Peyer's patch (tissue), 4 donors: Measurements from ENCODE around the gene GRPEL1. TPM values are rescaled to one million over a fixed set of nuclear protein-coding genes. Genes with fewer than 3 reads are reported as not detected.

Source experiments
- DNase-seq, 3 donors: peaks; one replicate each; pipeline ENCODE4 v3.0.0-alpha.2; 2017 to 2019
- H3K27ac ChIP-seq, 4 donors: fragments of 200-600 bp; sonication (generic); one replicate each; pipeline ENCODE4 v1.5.1; 2016 to 2019
- H3K27me3 ChIP-seq, 2 donors: fragments of 200-600 bp; sonication (generic); one replicate each; pipeline ENCODE4 v1.5.1; 2019
- H3K36me3 ChIP-seq, 3 donors: fragments of 200-600 bp; sonication (generic); one replicate each; pipeline ENCODE4 v1.5.1; 2016 to 2019
- H3K4me1 ChIP-seq, 4 donors: fragments of 200-600 bp; sonication (generic); one replicate each; pipeline ENCODE4 v1.5.1; 2016 to 2019
- H3K4me3 ChIP-seq, 4 donors: fragments of 200-600 bp; sonication (generic); 1 replicate in 3 of 4; 2 replicates in 1 of 4; pipeline ENCODE4 v1.5.1; 2016 to 2019; ENCODE audit warnings: mild to moderate bottlenecking in 1 of 4
- H3K9me3 ChIP-seq, 4 donors: fragments of 200-600 bp; sonication (generic); one replicate each; pipeline ENCODE4 v1.5.1; 2016 to 2019; ENCODE audit warnings: mild to moderate bottlenecking in 1 of 4
- POLR2A ChIP-seq, 2 donors: fragments of 450-650 bp; IDR thresholded peaks; one replicate each; pipeline ENCODE4 v1.5.1; 2017; ENCODE audit warnings: antibody characterized with exemption in 2 of 2, mild to moderate bottlenecking in 2 of 2, moderate library complexity in 2 of 2
- total RNA-seq, 4 donors: library from RNA; depleted of rRNA; stranded (reverse); fragments of >200 nt; gene quantifications; one replicate each; pipeline ENCODE4 v1.1.0, GENCODE V29; 2016
- TF ChIP-seq, protein P1 (sequence below), 6 experiments: fragments of 450-650 bp in 4 of 6; fragments of 200-600 bp in 2 of 6; sonication (generic) in 1 of 6; IDR thresholded peaks; one replicate each; pipeline ENCODE4 v1.5.1; 2017 to 2019; ENCODE audit warnings: antibody characterized with exemption in 6 of 6, mild to moderate bottlenecking in 3 of 6, moderate library complexity in 1 of 6

The GRPEL1 gene
- 10 to 100 TPM; 13.2 to 35.4 (median 17.8) TPM for total RNA-seq

DNA sequence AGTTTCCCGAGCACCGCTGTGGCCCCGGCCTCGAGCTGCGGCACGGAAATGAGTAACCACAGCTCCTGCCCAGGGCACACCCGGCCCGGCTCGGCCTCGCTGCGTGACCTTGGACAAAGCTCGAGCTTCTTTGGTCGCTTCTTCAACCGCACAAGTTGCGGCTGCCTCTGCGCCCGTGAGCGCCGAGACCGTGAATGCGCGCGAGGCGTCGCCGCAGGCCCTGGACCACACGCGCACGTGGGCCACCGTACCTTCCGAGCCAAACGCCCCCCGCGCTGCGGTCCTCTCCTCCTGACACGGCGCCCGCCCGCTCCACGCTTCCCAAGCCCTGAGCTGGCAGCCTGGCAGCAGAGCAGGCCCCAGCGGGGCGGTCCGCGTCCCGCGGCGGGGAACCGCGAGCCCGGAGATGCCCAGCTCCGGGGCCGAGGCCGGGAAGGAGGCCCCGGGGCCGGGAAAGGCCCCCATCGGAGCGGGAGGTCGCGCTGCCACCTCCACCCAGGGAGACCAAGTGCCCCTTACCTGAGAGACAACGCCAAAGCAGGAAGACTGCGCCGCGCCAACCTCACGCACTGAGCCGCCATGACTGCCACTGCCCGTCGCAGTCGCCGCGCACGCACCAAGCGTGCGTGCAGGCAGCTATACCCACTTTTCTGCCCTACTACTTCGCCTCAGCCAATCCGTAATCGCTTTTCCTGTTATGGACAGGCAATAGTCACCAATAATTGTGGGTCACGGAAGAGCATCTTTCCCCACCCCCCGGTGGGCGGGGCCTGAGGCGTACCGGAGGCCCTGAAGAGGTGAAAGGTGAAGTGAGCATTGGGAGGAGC, at the start of gene GRPEL1:
TSS of gene GRPEL1 (minus strand) at position 613 of the 827 bp plus-strand sequence. CDS start at position 581, 32 bp downstream.
- Histone ChIP-seq H3K27me3 (no peaks in the 10 kb centered on the region), H3K9me3 (no peaks in the 10 kb centered on the region), H3K4me3 (peak within 1 kb of the TSS; percentile 66 to 98 (median 90)), H3K27ac (peak within 1 kb of the TSS; percentile 80 to 94 (median 92)), H3K4me1 (peaks cover 4 to 25% (median 13%) of the 10 kb centered on the region in 4 donors), H3K36me3 (peaks cover 0 to 28% (median 0%) of the 10 kb centered on the region in 3 donors)
- peak; percentile 73 to 100 (median 100) for DNase-seq
- TF ChIP-seq, protein P1, sequence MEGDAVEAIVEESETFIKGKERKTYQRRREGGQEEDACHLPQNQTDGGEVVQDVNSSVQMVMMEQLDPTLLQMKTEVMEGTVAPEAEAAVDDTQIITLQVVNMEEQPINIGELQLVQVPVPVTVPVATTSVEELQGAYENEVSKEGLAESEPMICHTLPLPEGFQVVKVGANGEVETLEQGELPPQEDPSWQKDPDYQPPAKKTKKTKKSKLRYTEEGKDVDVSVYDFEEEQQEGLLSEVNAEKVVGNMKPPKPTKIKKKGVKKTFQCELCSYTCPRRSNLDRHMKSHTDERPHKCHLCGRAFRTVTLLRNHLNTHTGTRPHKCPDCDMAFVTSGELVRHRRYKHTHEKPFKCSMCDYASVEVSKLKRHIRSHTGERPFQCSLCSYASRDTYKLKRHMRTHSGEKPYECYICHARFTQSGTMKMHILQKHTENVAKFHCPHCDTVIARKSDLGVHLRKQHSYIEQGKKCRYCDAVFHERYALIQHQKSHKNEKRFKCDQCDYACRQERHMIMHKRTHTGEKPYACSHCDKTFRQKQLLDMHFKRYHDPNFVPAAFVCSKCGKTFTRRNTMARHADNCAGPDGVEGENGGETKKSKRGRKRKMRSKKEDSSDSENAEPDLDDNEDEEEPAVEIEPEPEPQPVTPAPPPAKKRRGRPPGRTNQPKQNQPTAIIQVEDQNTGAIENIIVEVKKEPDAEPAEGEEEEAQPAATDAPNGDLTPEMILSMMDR (IDR thresholded peaks at IDR 0.05) = no peak
- TF ChIP-seq POLR2A (IDR thresholded peaks at IDR 0.05) = peak; percentile 96 to 97

DNA sequence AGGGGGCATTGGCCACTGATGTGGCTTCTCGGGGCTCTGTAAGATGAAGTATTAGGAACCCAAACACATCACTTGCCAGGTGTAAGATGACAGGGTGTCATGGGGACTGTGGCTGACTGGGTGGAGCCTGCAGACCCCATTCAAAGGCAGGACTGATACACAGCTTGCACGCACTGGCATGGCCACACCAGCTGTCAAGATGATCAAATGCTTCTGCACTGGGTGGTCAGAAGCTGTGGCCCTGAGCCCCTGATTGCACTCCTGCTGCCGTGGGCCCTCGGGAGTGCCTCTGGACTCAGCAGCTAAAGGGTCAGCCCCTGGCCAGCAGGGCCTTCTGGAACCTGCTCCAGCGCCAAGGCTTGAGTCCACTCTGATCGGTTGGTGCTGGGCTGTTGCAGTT, 48.8 kb upstream of the GRPEL1 start:
- TF ChIP-seq POLR2A (IDR thresholded peaks at IDR 0.05) = no peak
- TF ChIP-seq, protein P1 (IDR thresholded peaks at IDR 0.05) = no peak
- Histone ChIP-seq H3K27me3 (no peaks in the 10 kb centered on the region), H3K36me3 (no peaks in the 10 kb centered on the region), H3K4me1 (no peaks in the 10 kb centered on the region), H3K4me3 (no peak overlapping the region), H3K9me3 (no peaks in the 10 kb centered on the region), H3K27ac (no peak overlapping the region)
- no peak for DNase-seq

DNA sequence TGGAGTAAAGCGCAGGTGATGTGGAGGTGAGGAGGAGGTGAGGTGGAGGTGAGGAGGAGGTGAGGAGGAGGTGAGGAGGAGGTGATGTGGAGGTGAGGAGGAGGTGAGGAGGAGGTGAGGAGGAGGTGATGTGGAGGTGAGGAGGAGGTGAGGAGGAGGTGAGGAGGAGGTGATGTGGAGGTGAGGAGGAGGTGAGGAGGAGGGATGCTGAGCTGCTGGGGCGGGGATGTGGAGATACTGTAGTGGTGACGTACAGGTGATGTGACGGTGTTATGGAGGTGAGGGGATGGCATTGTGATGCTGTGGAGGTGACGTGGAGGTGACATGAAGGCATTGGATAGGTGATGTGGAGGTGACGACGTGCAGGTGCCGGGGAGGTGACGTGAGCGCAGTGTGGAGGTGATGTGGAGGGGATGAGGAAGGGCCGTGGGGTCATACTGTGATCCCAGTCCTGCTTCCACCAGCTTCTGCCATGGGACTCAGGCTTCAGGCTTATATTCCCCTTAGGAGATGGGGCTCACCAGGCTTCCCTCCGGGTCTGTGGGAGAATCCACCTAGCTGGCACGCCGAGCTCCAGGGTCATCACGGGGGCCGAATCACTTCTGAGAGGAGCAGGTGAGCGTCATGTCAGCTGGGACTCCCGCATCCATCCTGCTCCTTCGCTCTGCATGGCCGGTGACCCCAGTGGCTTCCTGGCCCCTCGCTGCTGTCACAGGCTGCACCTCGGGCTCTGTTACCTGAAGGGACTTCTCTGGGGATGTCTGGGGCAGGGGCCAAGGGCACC, 47.9 kb upstream of the GRPEL1 start:
- Histone ChIP-seq H3K9me3 (no peaks in the 10 kb centered on the region), H3K4me1 (no peaks in the 10 kb centered on the region), H3K27me3 (no peaks in the 10 kb centered on the region), H3K4me3 (no peak overlapping the region), H3K27ac (no peak overlapping the region), H3K36me3 (no peaks in the 10 kb centered on the region)
- DNase-seq = no peak
- TF ChIP-seq, protein P1 (IDR thresholded peaks at IDR 0.05) = no peak
- no peak for TF ChIP-seq POLR2A (IDR thresholded peaks at IDR 0.05)

DNA sequence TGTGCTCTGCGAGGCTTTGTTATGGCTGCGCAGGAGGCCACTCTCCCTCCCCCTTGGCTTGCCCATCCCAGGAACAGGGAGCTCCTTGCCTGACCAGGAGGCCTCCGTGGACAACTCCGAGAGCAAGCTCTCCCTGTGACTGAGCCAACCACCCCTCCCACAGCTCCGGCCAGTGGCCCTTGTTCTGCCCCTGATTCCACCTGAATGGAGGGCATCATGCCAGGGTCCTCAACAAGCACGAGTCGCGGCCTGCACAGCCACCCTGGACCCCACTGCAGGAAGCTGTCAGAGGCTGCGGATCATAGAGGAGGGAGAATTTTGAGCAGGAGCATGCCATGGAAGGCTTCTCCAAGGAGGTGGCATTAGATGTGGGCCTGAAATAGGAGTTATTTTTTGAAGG, 44.8 kb upstream of the GRPEL1 start:
- Histone ChIP-seq H3K27me3 (no peaks in the 10 kb centered on the region), H3K4me3 (no peak overlapping the region), H3K9me3 (no peaks in the 10 kb centered on the region), H3K27ac (no peak overlapping the region), H3K4me1 (no peaks in the 10 kb centered on the region), H3K36me3 (no peaks in the 10 kb centered on the region)
- no peak for TF ChIP-seq POLR2A (IDR thresholded peaks at IDR 0.05)
- TF ChIP-seq, protein P1 (IDR thresholded peaks at IDR 0.05) = no peak
- DNase-seq = no peak

DNA sequence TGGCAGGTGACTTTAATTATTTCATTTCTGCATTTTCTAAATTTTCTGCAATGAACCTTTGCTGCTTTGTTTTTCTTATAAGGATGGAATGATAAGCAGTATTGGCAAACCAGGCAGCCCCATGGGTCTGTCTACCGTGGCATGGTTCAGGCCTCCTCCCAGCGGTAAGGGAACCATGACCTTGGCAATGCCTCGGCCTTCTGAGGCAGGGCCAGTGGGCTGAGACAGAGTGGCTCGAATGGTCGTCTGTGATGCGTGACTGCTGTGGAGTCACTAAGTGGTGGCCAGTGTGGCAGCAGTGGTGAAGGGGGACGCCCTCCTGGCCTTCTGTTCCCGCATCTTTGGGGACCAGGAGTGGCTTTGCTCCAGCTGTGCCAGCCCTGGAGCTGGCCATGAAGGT, 43.6 kb upstream of the GRPEL1 start:
- DNase-seq = no peak
- Histone ChIP-seq H3K9me3 (no peaks in the 10 kb centered on the region), H3K27ac (no peak overlapping the region), H3K27me3 (no peaks in the 10 kb centered on the region), H3K36me3 (no peaks in the 10 kb centered on the region), H3K4me3 (no peak overlapping the region), H3K4me1 (no peaks in the 10 kb centered on the region)
- TF ChIP-seq POLR2A (IDR thresholded peaks at IDR 0.05) = no peak
- TF ChIP-seq, protein P1 (IDR thresholded peaks at IDR 0.05) = no peak
